GM18951 (cell line): ENCODE measurements around the gene NAP1L1.
"Not testable (repeated sequence)": the region's sequence is repeated elsewhere in the genome, so short reads cannot be mapped to it uniquely, and the experiment has no call there.

Experiments used
- POLR2A ChIP-seq: IDR thresholded peaks from 4 replicates; pipeline ENCODE4 v1.6.1; 2011; ENCODE audit warnings: mild to moderate bottlenecking; ENCODE audit not compliant: insufficient read length, insufficient read depth; ENCODE audit errors: extremely low read depth
- in situ Hi-C: fragments of 300-500 bp; cut with MboI; formaldehyde crosslinking; loops from one replicate; pipeline ENCODE4 v1.12.0; 2022; ENCODE audit warnings: low sequenced_read_pairs, mixed read lengths, inconsistent platforms; ENCODE audit not compliant: unreplicated experiment

The NAP1L1 gene

DNA sequence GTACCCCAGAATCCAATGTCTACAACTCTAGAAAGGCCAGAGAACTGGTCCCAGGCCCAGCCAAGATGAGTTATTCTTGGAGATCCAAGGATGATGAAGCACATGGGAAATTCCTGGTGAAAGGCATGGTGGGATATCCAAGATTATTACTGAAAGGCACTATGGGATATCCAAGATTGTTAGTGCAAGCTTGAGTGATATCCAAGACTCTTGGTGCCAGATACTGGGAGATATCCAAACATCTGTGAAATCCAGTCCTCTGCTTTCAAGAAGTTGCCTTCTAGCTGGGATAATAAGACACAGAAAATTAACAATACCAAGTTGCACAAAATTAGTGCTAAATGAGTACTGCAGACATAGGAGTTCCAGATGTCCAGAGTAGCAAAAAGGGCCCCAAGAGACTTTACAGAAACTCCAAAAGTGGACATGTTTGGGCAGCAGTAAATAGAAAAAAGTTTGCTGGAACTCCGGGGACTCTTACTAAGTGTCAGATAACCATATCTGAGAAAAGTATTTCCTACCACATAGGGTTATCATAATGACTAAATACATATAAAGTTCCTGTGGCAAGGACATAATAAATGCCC lies 87.5 kb downstream of the NAP1L1 start:
- in situ Hi-C loops: no loop called here

DNA sequence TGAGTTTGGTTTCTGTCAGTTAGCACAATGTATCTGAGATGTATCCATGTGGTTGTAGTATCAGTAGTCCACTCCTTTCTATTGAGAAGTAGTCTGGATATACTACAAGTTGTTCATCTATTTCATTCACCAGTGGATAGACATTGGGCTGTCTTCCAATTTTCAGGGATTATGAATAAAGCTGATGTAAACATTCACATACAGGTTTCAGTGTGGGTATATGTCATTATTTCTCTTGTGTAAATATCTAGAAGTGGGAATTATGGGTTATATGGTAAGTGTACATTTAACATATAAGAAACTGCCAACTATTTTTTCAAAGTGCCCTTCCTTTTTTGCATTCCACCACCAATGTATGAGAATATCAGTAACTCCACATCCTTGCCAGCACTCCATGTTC lies 88.8 kb downstream of the NAP1L1 start:
- TF ChIP-seq POLR2A: no peak
- in situ Hi-C loops: no loop called here

More for the DNA sequence above, 87.5 kb downstream of the NAP1L1 start:
- no peak for TF ChIP-seq POLR2A

DNA sequence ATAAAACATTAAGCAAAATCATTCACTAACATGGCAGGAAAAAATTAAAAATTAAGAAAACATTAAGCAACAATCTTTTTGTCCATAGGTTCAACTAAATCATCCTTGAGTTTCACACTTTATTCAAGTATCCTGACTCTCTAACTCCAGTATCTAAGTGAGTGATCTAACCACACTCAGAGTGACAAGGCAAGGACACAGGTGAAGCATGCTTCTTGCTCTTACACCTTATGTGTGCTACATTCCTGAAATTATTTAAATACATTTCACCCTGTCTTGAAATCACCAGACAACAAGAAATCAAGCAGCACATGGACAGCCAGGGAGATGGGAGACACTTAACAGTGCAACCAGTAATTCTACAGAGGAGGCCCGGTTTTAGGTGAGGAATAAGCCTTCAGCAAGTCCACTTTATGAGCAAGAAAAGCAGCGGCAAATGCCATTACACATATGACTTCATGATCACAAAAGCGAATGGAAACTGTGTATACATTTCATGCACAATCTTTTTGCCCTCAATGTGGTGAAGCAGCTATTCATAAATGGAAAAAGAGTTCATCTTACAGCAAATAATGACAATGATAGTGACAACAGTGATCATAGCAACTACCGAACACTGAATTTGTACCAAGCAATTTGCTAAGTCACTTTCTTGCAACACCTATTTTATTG lies 90.3 kb downstream of the NAP1L1 start:
- in situ Hi-C loops: no loop called here
- TF ChIP-seq POLR2A: no peak

DNA sequence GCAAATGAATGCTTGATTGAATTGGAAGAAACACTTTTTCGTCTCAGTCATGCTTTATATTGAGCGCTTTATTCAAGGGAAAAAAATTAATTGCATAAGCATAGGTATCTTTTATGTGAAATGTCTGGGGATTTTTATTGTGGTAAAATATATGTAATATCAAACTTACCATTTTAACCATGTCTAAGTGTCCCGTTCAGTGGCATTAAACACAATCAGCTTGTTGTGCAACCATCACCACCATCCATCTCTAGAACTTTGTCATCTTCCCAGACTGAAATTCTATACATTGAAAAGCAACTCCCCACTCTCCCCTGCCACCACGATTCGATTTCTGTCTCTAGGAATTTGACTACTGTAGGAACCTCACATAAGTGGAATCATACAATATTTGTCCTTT lies 92.7 kb downstream of the NAP1L1 start:
- no peak for TF ChIP-seq POLR2A
- in situ Hi-C loops: no loop called here

DNA sequence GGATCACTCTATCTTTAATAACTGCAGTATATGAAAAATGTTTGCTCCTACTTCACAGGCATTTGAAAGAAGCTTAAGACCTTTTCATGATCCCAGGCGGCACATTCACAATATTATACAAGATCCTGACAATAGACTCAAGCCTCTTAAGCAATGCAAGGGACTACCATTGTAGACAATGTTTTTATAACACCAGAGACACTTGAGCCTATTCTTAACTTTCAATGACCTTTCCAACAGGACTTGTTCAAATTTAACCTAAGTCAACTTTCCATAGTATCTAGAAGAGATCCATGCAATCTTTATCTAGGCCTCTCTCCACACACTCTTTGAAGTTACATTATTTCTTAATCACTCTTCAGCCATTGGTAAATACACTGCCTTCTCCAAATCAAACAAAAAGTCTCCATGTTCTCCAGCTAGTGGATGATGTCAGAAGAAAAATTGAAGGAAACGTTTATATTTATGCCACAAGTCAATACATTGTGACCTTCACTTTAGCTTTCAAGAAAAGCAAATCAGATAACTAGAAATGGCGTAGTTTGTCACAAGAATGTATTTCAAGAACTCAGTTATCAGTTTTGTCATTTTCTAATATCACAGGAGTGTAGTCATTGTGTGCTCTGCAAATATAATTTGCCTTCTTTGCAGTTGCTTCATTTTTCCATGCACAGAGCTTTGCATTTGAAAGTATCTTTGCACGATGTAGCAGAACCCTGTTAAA lies 94.1 kb downstream of the NAP1L1 start:
- TF ChIP-seq POLR2A: no peak
- in situ Hi-C loops: no loop called here

DNA sequence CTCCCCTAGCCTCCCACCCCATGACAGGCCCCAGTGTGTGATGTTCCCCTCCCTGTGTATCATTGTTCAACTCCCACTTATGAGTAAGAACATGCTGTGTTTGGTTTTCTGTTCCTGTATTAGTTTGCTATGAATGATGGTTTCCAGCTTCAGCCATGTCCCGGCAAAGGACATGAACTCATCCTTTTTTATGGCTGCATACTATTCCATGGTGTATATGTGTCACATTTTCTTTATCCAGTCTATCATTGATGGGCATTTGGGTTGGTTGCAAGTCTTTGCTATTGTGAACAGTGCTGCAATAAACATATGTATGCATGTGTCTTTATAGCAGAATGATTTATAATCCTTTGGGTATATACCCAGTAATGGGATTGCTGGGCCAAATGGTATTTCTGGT lies 96.8 kb downstream of the NAP1L1 start:
- in situ Hi-C loops: not testable (repeated sequence)
